ENCODE results near the gene MCTP1.

The MCTP1 gene

GRCh38 chr5:94891972-94892371 is 392.9 kb downstream of the MCTP1 start:
- H4K20me1 ChIP-seq (ENCODE audit: control insufficient read depth, insufficient read depth, low read depth, low read length), result no peaks in the 10 kb centered on the region
- no peaks in the 10 kb centered on the region for H3F3A ChIP-seq (ENCODE audit: control insufficient read depth, insufficient read depth)
- H3K79me2 ChIP-seq (ENCODE audit: control insufficient read depth, low read length), result no peaks in the 10 kb centered on the region
- H3K9me3 ChIP-seq (ENCODE audit: control insufficient read depth, insufficient read depth, low read length), result no peaks in the 10 kb centered on the region
- no peak overlapping the region for H3K4me3 ChIP-seq (ENCODE audit: low read length)
- no peaks in the 10 kb centered on the region for H3K9me2 ChIP-seq (replicated peaks; ENCODE audit: control insufficient read depth, low read length)
- no peak for TF ChIP-seq CTCF (IDR thresholded peaks at IDR 0.05; ENCODE audit: low read depth, low read length, poor library complexity, severe bottlenecking)
- TF ChIP-seq EZH2phosphoT487 (IDR thresholded peaks at IDR 0.05; ENCODE audit: borderline replicate concordance, low read length), result no peak
- no peaks in the 10 kb centered on the region for H3K4me1 ChIP-seq (ENCODE audit: control insufficient read depth, low read length)
- H3K36me3 ChIP-seq (ENCODE audit: control insufficient read depth, low read length), result no peaks in the 10 kb centered on the region
- no peaks in the 10 kb centered on the region for H3K27me3 ChIP-seq (ENCODE audit: control insufficient read depth, low read length)
- H3K27ac ChIP-seq (ENCODE audit: low read depth, low read length), result no peak overlapping the region
- no peak overlapping the region for H3K4me2 ChIP-seq (ENCODE audit: low read length)

GRCh38 chr5:94891565-94891964 is 393.3 kb downstream of the MCTP1 start:
- TF ChIP-seq EZH2phosphoT487 (IDR thresholded peaks at IDR 0.05; ENCODE audit: borderline replicate concordance, low read length), result no peak

GRCh38 chr5:94890907-94891306 is 394.0 kb downstream of the MCTP1 start:
- H3K27ac ChIP-seq (ENCODE audit: low read depth, low read length), result no peak overlapping the region
- H3F3A ChIP-seq (ENCODE audit: control insufficient read depth, insufficient read depth), result no peaks in the 10 kb centered on the region
- H3K36me3 ChIP-seq (ENCODE audit: control insufficient read depth, low read length), result no peaks in the 10 kb centered on the region
- H3K27me3 ChIP-seq (ENCODE audit: control insufficient read depth, low read length), result no peaks in the 10 kb centered on the region
- no peak for TF ChIP-seq CTCF (IDR thresholded peaks at IDR 0.05; ENCODE audit: low read depth, low read length, poor library complexity, severe bottlenecking)
- TF ChIP-seq EZH2phosphoT487 (IDR thresholded peaks at IDR 0.05; ENCODE audit: borderline replicate concordance, low read length), result no peak
- no peaks in the 10 kb centered on the region for H3K9me3 ChIP-seq (ENCODE audit: control insufficient read depth, insufficient read depth, low read length)
- H4K20me1 ChIP-seq (ENCODE audit: control insufficient read depth, insufficient read depth, low read depth, low read length), result no peaks in the 10 kb centered on the region
- no peak overlapping the region for H3K4me3 ChIP-seq (ENCODE audit: low read length)
- no peak overlapping the region for H3K4me2 ChIP-seq (ENCODE audit: low read length)
- H3K4me1 ChIP-seq (ENCODE audit: control insufficient read depth, low read length), result no peaks in the 10 kb centered on the region
- no peaks in the 10 kb centered on the region for H3K9me2 ChIP-seq (replicated peaks; ENCODE audit: control insufficient read depth, low read length)
- no peaks in the 10 kb centered on the region for H3K79me2 ChIP-seq (ENCODE audit: control insufficient read depth, low read length)

More at GRCh38 chr5:94891565-94891964, 393.3 kb downstream of the MCTP1 start:
- H3K4me2 ChIP-seq (ENCODE audit: low read length), result no peak overlapping the region
- H3K9me3 ChIP-seq (ENCODE audit: control insufficient read depth, insufficient read depth, low read length), result no peaks in the 10 kb centered on the region
- no peaks in the 10 kb centered on the region for H3K36me3 ChIP-seq (ENCODE audit: control insufficient read depth, low read length)
- no peak overlapping the region for H3K4me3 ChIP-seq (ENCODE audit: low read length)
- H3F3A ChIP-seq (ENCODE audit: control insufficient read depth, insufficient read depth), result no peaks in the 10 kb centered on the region
- H4K20me1 ChIP-seq (ENCODE audit: control insufficient read depth, insufficient read depth, low read depth, low read length), result no peaks in the 10 kb centered on the region
- H3K27me3 ChIP-seq (ENCODE audit: control insufficient read depth, low read length), result no peaks in the 10 kb centered on the region
- no peaks in the 10 kb centered on the region for H3K79me2 ChIP-seq (ENCODE audit: control insufficient read depth, low read length)
- H3K27ac ChIP-seq (ENCODE audit: low read depth, low read length), result no peak overlapping the region
- H3K9me2 ChIP-seq (replicated peaks; ENCODE audit: control insufficient read depth, low read length), result no peaks in the 10 kb centered on the region
- H3K4me1 ChIP-seq (ENCODE audit: control insufficient read depth, low read length), result no peaks in the 10 kb centered on the region

GRCh38 chr5:94888674-94889073 is 396.2 kb downstream of the MCTP1 start:
- H4K20me1 ChIP-seq (ENCODE audit: control insufficient read depth, insufficient read depth, low read depth, low read length), result no peaks in the 10 kb centered on the region

More at GRCh38 chr5:94888674-94889073, 396.2 kb downstream of the MCTP1 start:
- H3K9me2 ChIP-seq (replicated peaks; ENCODE audit: control insufficient read depth, low read length), result no peaks in the 10 kb centered on the region
- H3F3A ChIP-seq (ENCODE audit: control insufficient read depth, insufficient read depth), result no peaks in the 10 kb centered on the region
- H3K27me3 ChIP-seq (ENCODE audit: control insufficient read depth, low read length), result no peaks in the 10 kb centered on the region
- no peak for TF ChIP-seq CTCF (IDR thresholded peaks at IDR 0.05; ENCODE audit: low read depth, low read length, poor library complexity, severe bottlenecking)
- no peak overlapping the region for H3K4me3 ChIP-seq (ENCODE audit: low read length)
- no peak overlapping the region for H3K4me2 ChIP-seq (ENCODE audit: low read length)
- no peaks in the 10 kb centered on the region for H3K36me3 ChIP-seq (ENCODE audit: control insufficient read depth, low read length)
- H3K9me3 ChIP-seq (ENCODE audit: control insufficient read depth, insufficient read depth, low read length), result no peaks in the 10 kb centered on the region
- H3K4me1 ChIP-seq (ENCODE audit: control insufficient read depth, low read length), result no peaks in the 10 kb centered on the region
- no peak overlapping the region for H3K27ac ChIP-seq (ENCODE audit: low read depth, low read length)
- no peaks in the 10 kb centered on the region for H3K79me2 ChIP-seq (ENCODE audit: control insufficient read depth, low read length)
